Measurements from ENCODE around the gene ENO3. TPM values are rescaled to one million over a fixed set of nuclear protein-coding genes. Genes with fewer than 3 reads are reported as not detected.

ENO3 gene
- polyA plus RNA-seq, 1 experiment, result 3.2 TPM

DNA sequence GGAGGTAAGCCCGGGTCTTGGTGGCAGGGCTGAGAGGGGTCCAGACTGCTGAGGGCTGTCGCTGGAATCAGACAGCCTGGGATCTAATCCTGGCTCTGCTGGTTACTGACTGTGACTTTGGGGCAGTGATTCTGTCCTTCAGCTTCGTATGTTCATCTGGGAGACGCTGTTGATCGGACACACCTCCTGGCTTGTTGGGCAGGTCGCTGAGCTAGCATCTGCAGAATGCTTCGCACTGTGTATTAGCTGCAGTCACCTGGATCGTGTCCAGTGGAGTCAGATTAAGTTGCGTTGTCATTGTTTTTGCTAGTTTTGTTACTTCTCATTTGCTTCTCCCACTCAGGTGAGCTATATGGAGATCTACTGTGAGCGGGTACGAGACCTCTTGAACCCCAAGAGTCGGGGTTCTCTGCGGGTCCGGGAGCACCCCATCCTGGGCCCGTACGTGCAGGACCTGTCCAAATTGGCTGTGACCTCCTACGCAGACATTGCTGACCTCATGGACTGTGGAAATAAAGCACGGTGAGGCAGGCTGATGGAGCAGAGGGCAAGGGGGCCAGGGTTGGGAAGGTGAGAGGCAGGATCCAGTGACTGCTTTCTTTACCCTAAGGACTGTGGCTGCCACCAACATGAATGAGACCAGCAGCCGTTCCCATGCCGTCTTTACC, 51.3 kb downstream of the ENO3 start:
- no peaks in the 10 kb centered on the region for H3K27me3 ChIP-seq (ENCODE audit: control insufficient read depth, insufficient read depth, low read length)
- ChIA-PET POLR2A (no interaction called here), CTCF (no interaction called here)
- no peak overlapping the region for H3K4me3 ChIP-seq (ENCODE audit: low read depth, low read length)
- TF ChIP-seq, protein P1, sequence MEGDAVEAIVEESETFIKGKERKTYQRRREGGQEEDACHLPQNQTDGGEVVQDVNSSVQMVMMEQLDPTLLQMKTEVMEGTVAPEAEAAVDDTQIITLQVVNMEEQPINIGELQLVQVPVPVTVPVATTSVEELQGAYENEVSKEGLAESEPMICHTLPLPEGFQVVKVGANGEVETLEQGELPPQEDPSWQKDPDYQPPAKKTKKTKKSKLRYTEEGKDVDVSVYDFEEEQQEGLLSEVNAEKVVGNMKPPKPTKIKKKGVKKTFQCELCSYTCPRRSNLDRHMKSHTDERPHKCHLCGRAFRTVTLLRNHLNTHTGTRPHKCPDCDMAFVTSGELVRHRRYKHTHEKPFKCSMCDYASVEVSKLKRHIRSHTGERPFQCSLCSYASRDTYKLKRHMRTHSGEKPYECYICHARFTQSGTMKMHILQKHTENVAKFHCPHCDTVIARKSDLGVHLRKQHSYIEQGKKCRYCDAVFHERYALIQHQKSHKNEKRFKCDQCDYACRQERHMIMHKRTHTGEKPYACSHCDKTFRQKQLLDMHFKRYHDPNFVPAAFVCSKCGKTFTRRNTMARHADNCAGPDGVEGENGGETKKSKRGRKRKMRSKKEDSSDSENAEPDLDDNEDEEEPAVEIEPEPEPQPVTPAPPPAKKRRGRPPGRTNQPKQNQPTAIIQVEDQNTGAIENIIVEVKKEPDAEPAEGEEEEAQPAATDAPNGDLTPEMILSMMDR (IDR thresholded peaks at IDR 0.05; ENCODE audit: low read depth, low read length), result no peak
- no peak for DNase-seq (ENCODE audit: low read depth, low spot score)
- H3K27ac ChIP-seq (ENCODE audit: low read depth, low read length), result no peak overlapping the region
- H3K9me3 ChIP-seq (ENCODE audit: control insufficient read depth, insufficient read depth, low read length), result no peaks in the 10 kb centered on the region; the same call in 1 of the 2 replicates

DNA sequence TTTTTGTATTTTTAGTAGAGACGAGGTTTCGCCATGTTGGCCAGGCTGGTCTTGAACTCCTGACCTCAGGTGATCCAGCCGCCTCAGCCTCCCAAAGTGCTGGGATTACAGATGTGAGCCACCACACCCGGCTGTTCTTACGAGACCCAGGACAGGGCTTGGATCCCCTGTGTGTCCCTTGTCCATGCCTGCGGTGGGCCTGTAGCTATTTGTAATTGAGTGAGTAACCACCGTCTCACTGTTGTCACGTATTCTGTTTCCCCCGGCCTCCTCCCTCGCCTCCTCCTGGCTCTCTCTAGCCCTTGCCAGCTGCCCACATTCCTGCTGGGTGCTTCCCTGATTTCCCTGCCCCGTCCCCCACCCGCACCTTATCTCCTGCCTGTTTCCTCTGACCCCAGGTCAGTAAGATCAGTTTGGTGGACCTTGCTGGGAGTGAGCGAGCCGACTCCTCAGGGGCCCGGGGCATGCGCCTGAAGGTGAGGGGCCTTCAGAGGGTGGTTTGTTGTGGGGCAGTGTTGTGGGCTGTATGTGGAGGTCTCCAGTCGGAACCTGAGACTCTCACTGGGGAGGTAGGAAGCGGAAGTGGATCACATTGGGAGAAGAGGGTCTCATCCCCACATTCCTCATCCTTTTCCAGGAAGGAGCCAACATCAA, 52.4 kb downstream of the ENO3 start:
- no peak for DNase-seq (ENCODE audit: low read depth, low spot score)
- no peak overlapping the region for H3K27ac ChIP-seq (ENCODE audit: low read depth, low read length)
- CTCF ChIA-PET, result no interaction called here
- TF ChIP-seq, protein P1 (IDR thresholded peaks at IDR 0.05; ENCODE audit: low read depth, low read length), result no peak
- POLR2A ChIA-PET, result no interaction called here
- H3K4me3 ChIP-seq (ENCODE audit: low read depth, low read length), result no peak overlapping the region
- no peaks in the 10 kb centered on the region; the same call in 1 of the 2 replicates for H3K9me3 ChIP-seq (ENCODE audit: control insufficient read depth, insufficient read depth, low read length)
- H3K27me3 ChIP-seq (ENCODE audit: control insufficient read depth, insufficient read depth, low read length), result no peaks in the 10 kb centered on the region

Small RNA genes lying within 50 kb of the gene (small RNA-seq; reads per million reads assigned to genes)
- gene MIR6864 (ENCODE audit: insufficient read length, low read depth) (not detected), gene MIR6865 (ENCODE audit: insufficient read length, low read depth) (not detected)

Other genes starting within 250 kb of the ENO3 start
- 10.5 and 14.4 TPM in 2 replicates for gene PELP1, start 247.0 kb upstream of the ENO3 start, polyA plus RNA-seq (2011; rRNA removed)
- 8.8 and 9.4 TPM in 2 replicates for gene ARRB2, start 240.5 kb upstream of the ENO3 start, polyA plus RNA-seq (2011; rRNA removed)
- gene MED11, start 219.7 kb upstream of the ENO3 start, polyA plus RNA-seq (2011; rRNA removed), result 21.0 and 23.2 TPM in 2 replicates
- gene ZMYND15, start 211.3 kb upstream of the ENO3 start, polyA plus RNA-seq (2011; rRNA removed), result 0.14 and 0.17 TPM in 2 replicates
- 2.3 and 2.4 TPM in 2 replicates for gene CXCL16, start 211.2 kb upstream of the ENO3 start, polyA plus RNA-seq (2011; rRNA removed)
- not detected in 2 replicates for gene TM4SF5, start 179.2 kb upstream of the ENO3 start, polyA plus RNA-seq (2011; rRNA removed)
- gene VMO1, start 164.8 kb upstream of the ENO3 start, polyA plus RNA-seq (2011; rRNA removed), result 0.17 TPM in 1 of 2 replicates, not detected in the other
- gene GLTPD2, start 162.2 kb upstream of the ENO3 start, polyA plus RNA-seq (2011; rRNA removed), result not detected in 2 replicates
- gene PSMB6, start 155.0 kb upstream of the ENO3 start, polyA plus RNA-seq (2011; rRNA removed), result 222 and 245 TPM in 2 replicates
- 18.9 and 22.2 TPM in 2 replicates for gene PLD2, start 144.0 kb upstream of the ENO3 start, polyA plus RNA-seq (2011; rRNA removed)
- gene MINK1, start 117.8 kb upstream of the ENO3 start, polyA plus RNA-seq (2011; rRNA removed), result 29.4 and 30.7 TPM in 2 replicates
- gene C17orf107, start 51.6 kb upstream of the ENO3 start, polyA plus RNA-seq (2011; rRNA removed), result 1.0 TPM in 2 replicates
- gene CHRNE, start 48.0 kb upstream of the ENO3 start, polyA plus RNA-seq (2011; rRNA removed), result 0.07 and 0.19 TPM in 2 replicates
- not detected in 2 replicates for gene GP1BA, start 18.8 kb upstream of the ENO3 start, polyA plus RNA-seq (2011; rRNA removed)
- 44.7 and 50.0 TPM in 2 replicates for gene SLC25A11, start 11.1 kb upstream of the ENO3 start, polyA plus RNA-seq (2011; rRNA removed)
- 63.1 and 64.3 TPM in 2 replicates for gene RNF167, start 10.9 kb upstream of the ENO3 start, polyA plus RNA-seq (2011; rRNA removed)
- gene PFN1, start 2.6 kb upstream of the ENO3 start, polyA plus RNA-seq (2011; rRNA removed), result 1,141 and 1,329 TPM in 2 replicates
- 71.0 and 71.1 TPM in 2 replicates for gene SPAG7, start 16.7 kb downstream of the ENO3 start, polyA plus RNA-seq (2011; rRNA removed)
- gene CAMTA2, start 36.6 kb downstream of the ENO3 start, polyA plus RNA-seq (2011; rRNA removed), result 18.0 and 20.0 TPM in 2 replicates
- gene INCA1, start 46.4 kb downstream of the ENO3 start, polyA plus RNA-seq (2011; rRNA removed), result 0.29 and 0.56 TPM in 2 replicates
- gene KIF1C, start 46.8 kb downstream of the ENO3 start, polyA plus RNA-seq (2011; rRNA removed), result 46.9 and 49.8 TPM in 2 replicates
- gene SLC52A1, start 84.3 kb downstream of the ENO3 start, polyA plus RNA-seq (2011; rRNA removed), result not detected in 2 replicates
- gene ZFP3, start 127.3 kb downstream of the ENO3 start, polyA plus RNA-seq (2011; rRNA removed), result 2.3 and 3.0 TPM in 2 replicates
- 4.2 and 4.8 TPM in 2 replicates for gene ZNF232, start 160.8 kb downstream of the ENO3 start, polyA plus RNA-seq (2011; rRNA removed)
- gene USP6, start 164.9 kb downstream of the ENO3 start, polyA plus RNA-seq (2011; rRNA removed), result not detected in 2 replicates
- 3.6 and 4.5 TPM in 2 replicates for gene ZNF594, start 240.7 kb downstream of the ENO3 start, polyA plus RNA-seq (2011; rRNA removed)